GM19463 (cell line): ENCODE measurements around the gene CT45A7.
"Not testable (repeated sequence)": the region's sequence is repeated elsewhere in the genome, so short reads cannot be mapped to it uniquely, and the experiment has no call there.

Experiments
- ATAC-seq: cut with Tn5 transposase; IDR thresholded peaks from one replicate; pipeline ENCODE4 v1.9.1; 2021; ENCODE audit warnings: mild to moderate bottlenecking, moderate library complexity; ENCODE audit not compliant: unreplicated experiment

Gene CT45A7

GRCh38 chrX:135837180-135837579 is at the start of gene CT45A7:
Gene CT45A7, minus strand, starts transcription at chrX:135837280. Its CDS starts 3,747 bp downstream, at chrX:135833533.
- ATAC-seq, result not testable (repeated sequence)

- not testable (repeated sequence) for ATAC-seq
Measured at GRCh38 chrX:135882741-135883140, 45.7 kb upstream of the CT45A7 start.

- not testable (repeated sequence) for ATAC-seq
Measured at GRCh38 chrX:135871712-135872111, 34.6 kb upstream of the CT45A7 start, which contains the start of gene CT45A9. Gene CT45A9, minus strand, starts transcription at chrX:135871812. Its CDS starts 3,751 bp downstream, at chrX:135868061.

GRCh38 chrX:135854438-135854837 is 17.4 kb upstream of the CT45A7 start, which contains the start of gene CT45A8:
Gene CT45A8, minus strand, starts transcription at chrX:135854538. Its CDS starts 3,755 bp downstream, at chrX:135850783.
- not testable (repeated sequence) for ATAC-seq

- not testable (repeated sequence) for ATAC-seq
Measured at GRCh38 chrX:135819912-135820311, 17.2 kb downstream of the CT45A7 start, which contains the start of gene CT45A2. Gene CT45A2, minus strand, starts transcription at chrX:135820012. Its CDS starts 3,747 bp downstream, at chrX:135816265.

GRCh38 chrX:135802687-135803086 is 34.4 kb downstream of the CT45A7 start, which contains the start of gene CT45A6:
Gene CT45A6, minus strand, starts transcription at chrX:135802787. Its CDS starts 3,794 bp downstream, at chrX:135798993.
- not testable (repeated sequence) for ATAC-seq

- ATAC-seq, result not testable (repeated sequence)
Measured at GRCh38 chrX:135785403-135785802, 51.7 kb downstream of the CT45A7 start, which contains the start of gene CT45A5. Gene CT45A5, minus strand, starts transcription at chrX:135785503. Its CDS starts 3,774 bp downstream, at chrX:135781729.
